Inflammatory macrophage treated with lipopolysaccharide for 1 hour (primary cell): ENCODE measurements around the gene SNAI1.

Source experiments
- DNase-seq, 2 donors: peaks; one replicate each; pipeline ENCODE4 v3.0.0-alpha.2; 2020 to 2022

The SNAI1 gene

GRCh38 chr20:50014570-50015562 is 32.1 kb downstream of the SNAI1 start:
- no peak for DNase-seq

- no peak for DNase-seq
These were observed 32.8 kb downstream of the SNAI1 start for GRCh38 chr20:50015636-50015992.

- no peak for DNase-seq
These were observed 33.4 kb downstream of the SNAI1 start for GRCh38 chr20:50015993-50016770.

- DNase-seq = no peak
These were observed 34.4 kb downstream of the SNAI1 start for GRCh38 chr20:50017160-50017559.

GRCh38 chr20:50017576-50018248 is 34.9 kb downstream of the SNAI1 start:
- no peak for DNase-seq

- no peak for DNase-seq
These were observed 36.9 kb downstream of the SNAI1 start for GRCh38 chr20:50019466-50020256.

- peak; percentile 64 to 75 for DNase-seq
These were observed 37.5 kb downstream of the SNAI1 start for GRCh38 chr20:50020288-50020687.

GRCh38 chr20:50022676-50023075 is 39.9 kb downstream of the SNAI1 start:
- no peak for DNase-seq

- no peak for DNase-seq
These were observed 40.5 kb downstream of the SNAI1 start for GRCh38 chr20:50023116-50023805.

GRCh38 chr20:50026746-50027575 is 44.2 kb downstream of the SNAI1 start:
- no peak for DNase-seq

- DNase-seq = no peak
These were observed 44.9 kb downstream of the SNAI1 start for GRCh38 chr20:50027611-50028105.

- no peak for DNase-seq
These were observed 46.4 kb downstream of the SNAI1 start for GRCh38 chr20:50029083-50029696.

GRCh38 chr20:50029697-50030461 is 47.1 kb downstream of the SNAI1 start:
- peak; percentile 44 to 86 for DNase-seq

- no peak for DNase-seq
These were observed 50.3 kb downstream of the SNAI1 start for GRCh38 chr20:50032955-50033666.

- DNase-seq = no peak
These were observed 51.9 kb downstream of the SNAI1 start for GRCh38 chr20:50034567-50035180.

GRCh38 chr20:50036703-50037102 is 53.9 kb downstream of the SNAI1 start:
- no peak for DNase-seq

GRCh38 chr20:50037123-50037522 is 54.3 kb downstream of the SNAI1 start:
- DNase-seq = no peak

GRCh38 chr20:50037575-50037974 is 54.8 kb downstream of the SNAI1 start:
- no peak for DNase-seq
